HEK293 (cell line): Measurements from ENCODE around the gene CRACR2A.

Experiments used
- MYNN ChIP-seq: fragments of 450-650 bp; formaldehyde crosslinking; IDR thresholded peaks from 2 replicates; pipeline ENCODE4 v1.5.1; 2016; ENCODE audit warnings: missing biosample characterization, missing genetic modification characterization, borderline replicate concordance
- RBAK ChIP-seq: fragments of 450-650 bp; formaldehyde crosslinking; IDR thresholded peaks from 2 replicates; pipeline ENCODE4 v1.5.1; 2016; ENCODE audit warnings: missing biosample characterization, missing genetic modification characterization
- TCF7L2 ChIP-seq: IDR thresholded peaks from 2 replicates; pipeline ENCODE4 v1.6.1; 2011; ENCODE audit warnings: low read depth, mild to moderate bottlenecking, inconsistent platforms, low read length, moderate library complexity, borderline replicate concordance
- ZBTB7A ChIP-seq: fragments of 450-650 bp; formaldehyde crosslinking; IDR thresholded peaks from 2 replicates; pipeline ENCODE4 v1.5.1; 2016; ENCODE audit warnings: low read depth, missing biosample characterization, missing genetic modification characterization
- ZFP41 ChIP-seq: fragments of 450-650 bp; formaldehyde crosslinking; IDR thresholded peaks from 2 replicates; pipeline ENCODE4 v1.5.1; 2016; ENCODE audit warnings: missing biosample characterization, missing genetic modification characterization, borderline replicate concordance
- TF ChIP-seq, protein P1 (sequence below): fragments of 450-650 bp; formaldehyde crosslinking; IDR thresholded peaks from 2 replicates; pipeline ENCODE4 v1.5.1; 2016; ENCODE audit warnings: missing biosample characterization, missing genetic modification characterization
- TF ChIP-seq, protein P2 (sequence below): fragments of 450-650 bp; formaldehyde crosslinking; IDR thresholded peaks from 2 replicates; pipeline ENCODE4 v1.5.1; 2017; ENCODE audit warnings: missing biosample characterization, missing genetic modification characterization

DNA sequence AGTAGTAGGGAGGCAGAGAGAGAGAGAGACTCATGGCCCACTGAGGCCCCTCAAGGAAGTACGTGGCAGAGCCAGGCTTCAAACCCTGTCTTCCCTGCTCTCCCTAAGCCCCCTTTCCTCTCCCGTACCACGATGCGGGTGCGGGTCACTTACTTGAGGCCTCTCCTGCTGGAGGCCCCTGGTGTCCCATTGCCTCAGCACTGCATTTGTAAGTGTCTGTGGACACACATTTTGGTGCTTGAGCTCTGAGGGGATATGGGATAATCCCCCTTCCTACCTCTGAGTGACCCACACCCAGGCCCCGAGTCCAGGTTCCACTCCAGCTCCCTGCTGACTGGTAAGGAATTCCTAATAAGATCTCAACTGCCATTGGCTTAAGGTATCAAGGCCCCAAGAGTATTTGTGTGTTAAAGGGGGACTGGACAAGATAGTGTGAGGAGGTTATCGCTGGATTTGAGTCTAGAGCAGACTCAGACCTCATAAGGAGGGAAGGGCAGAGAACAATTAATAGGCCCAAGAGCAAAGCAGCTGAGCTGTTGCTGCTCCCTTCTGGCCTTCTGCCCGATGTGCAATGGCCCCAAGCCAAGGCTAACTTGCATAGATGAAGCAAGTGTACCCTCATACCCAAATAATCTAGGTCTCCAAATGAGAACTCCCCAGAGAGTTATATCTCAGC is 71.9 kb downstream of the CRACR2A start:
- TF ChIP-seq, protein P1, sequence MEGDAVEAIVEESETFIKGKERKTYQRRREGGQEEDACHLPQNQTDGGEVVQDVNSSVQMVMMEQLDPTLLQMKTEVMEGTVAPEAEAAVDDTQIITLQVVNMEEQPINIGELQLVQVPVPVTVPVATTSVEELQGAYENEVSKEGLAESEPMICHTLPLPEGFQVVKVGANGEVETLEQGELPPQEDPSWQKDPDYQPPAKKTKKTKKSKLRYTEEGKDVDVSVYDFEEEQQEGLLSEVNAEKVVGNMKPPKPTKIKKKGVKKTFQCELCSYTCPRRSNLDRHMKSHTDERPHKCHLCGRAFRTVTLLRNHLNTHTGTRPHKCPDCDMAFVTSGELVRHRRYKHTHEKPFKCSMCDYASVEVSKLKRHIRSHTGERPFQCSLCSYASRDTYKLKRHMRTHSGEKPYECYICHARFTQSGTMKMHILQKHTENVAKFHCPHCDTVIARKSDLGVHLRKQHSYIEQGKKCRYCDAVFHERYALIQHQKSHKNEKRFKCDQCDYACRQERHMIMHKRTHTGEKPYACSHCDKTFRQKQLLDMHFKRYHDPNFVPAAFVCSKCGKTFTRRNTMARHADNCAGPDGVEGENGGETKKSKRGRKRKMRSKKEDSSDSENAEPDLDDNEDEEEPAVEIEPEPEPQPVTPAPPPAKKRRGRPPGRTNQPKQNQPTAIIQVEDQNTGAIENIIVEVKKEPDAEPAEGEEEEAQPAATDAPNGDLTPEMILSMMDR (tag by site-specific recombination): no peak
- no peak for TF ChIP-seq MYNN (tag by site-specific recombination)
- no peak for TF ChIP-seq TCF7L2
- no peak for TF ChIP-seq ZBTB7A
- no peak for TF ChIP-seq RBAK (tag by site-specific recombination)
- no peak for TF ChIP-seq ZFP41 (tag by site-specific recombination)
- TF ChIP-seq, protein P2, sequence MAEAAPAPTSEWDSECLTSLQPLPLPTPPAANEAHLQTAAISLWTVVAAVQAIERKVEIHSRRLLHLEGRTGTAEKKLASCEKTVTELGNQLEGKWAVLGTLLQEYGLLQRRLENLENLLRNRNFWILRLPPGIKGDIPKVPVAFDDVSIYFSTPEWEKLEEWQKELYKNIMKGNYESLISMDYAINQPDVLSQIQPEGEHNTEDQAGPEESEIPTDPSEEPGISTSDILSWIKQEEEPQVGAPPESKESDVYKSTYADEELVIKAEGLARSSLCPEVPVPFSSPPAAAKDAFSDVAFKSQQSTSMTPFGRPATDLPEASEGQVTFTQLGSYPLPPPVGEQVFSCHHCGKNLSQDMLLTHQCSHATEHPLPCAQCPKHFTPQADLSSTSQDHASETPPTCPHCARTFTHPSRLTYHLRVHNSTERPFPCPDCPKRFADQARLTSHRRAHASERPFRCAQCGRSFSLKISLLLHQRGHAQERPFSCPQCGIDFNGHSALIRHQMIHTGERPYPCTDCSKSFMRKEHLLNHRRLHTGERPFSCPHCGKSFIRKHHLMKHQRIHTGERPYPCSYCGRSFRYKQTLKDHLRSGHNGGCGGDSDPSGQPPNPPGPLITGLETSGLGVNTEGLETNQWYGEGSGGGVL (tag by site-specific recombination): no peak
